Breast epithelium (tissue), 4 donors: ENCODE data around the gene HMCN2. TPM values are rescaled to one million over a fixed set of nuclear protein-coding genes. Genes with fewer than 3 reads are reported as not detected.

Source experiments
- DNase-seq, 2 donors: peaks; one replicate each; pipeline ENCODE4 v3.0.0-alpha.2; 2019; ENCODE audit warnings: low spot score in 2 of 2
- H3K27ac ChIP-seq, 2 donors: fragments of 200-600 bp; sonication (generic) in 1 of 2; one replicate each; pipeline ENCODE4 v1.5.1; 2016 to 2019; ENCODE audit warnings: mild to moderate bottlenecking in 1 of 2
- H3K27me3 ChIP-seq, 2 donors: fragments of 200-600 bp; sonication (generic) in 1 of 2; one replicate each; pipeline versions ENCODE4 v1.5.1 to v1.6.0; 2017 to 2019; ENCODE audit warnings: control low read depth in 1 of 2, mild to moderate bottlenecking in 1 of 2
- H3K36me3 ChIP-seq: fragments of 200-600 bp; one replicate; pipeline ENCODE4 v1.5.1; 2019
- H3K4me1 ChIP-seq, 2 donors: fragments of 200-600 bp; sonication (generic); one replicate each; pipeline ENCODE4 v1.5.1; 2016 to 2019; ENCODE audit warnings: control low read depth in 1 of 2
- H3K4me3 ChIP-seq, 3 donors: fragments of 200-600 bp; sonication (generic); 1 replicate in 2 of 3; 2 replicates in 1 of 3; pipeline ENCODE4 v1.5.1; 2016 to 2019; ENCODE audit warnings: mild to moderate bottlenecking in 3 of 3, moderate library complexity in 2 of 3
- H3K9me3 ChIP-seq, 2 donors: fragments of 200-600 bp; sonication (generic) in 1 of 2; one replicate each; pipeline ENCODE4 v1.5.1; 2016 to 2019; ENCODE audit warnings: control low read depth in 1 of 2
- POLR2A ChIP-seq: fragments of 450-650 bp; IDR thresholded peaks from one replicate; pipeline ENCODE4 v1.6.1; 2016; ENCODE audit warnings: antibody characterized with exemption, mild to moderate bottlenecking, moderate library complexity
- POLR2AphosphoS5 ChIP-seq, 3 donors: sonication (generic); formaldehyde crosslinking; IDR thresholded peaks; one replicate each; pipeline ENCODE4 v1.6.1; 2017; ENCODE audit warnings: antibody characterized with exemption in 3 of 3
- intact Hi-C: fragments of 100-400 bp; cut with DNase I; formaldehyde crosslinking; loops from one replicate; pipeline ENCODE4 v1.15.1; 2023; ENCODE audit warnings: low total_unique reads
- total RNA-seq, 3 donors: library from RNA; depleted of rRNA; stranded (reverse); fragments of >200 nt; gene quantifications; one replicate each; pipeline ENCODE4 v1.1.0, GENCODE V29; 2016
- TF ChIP-seq, protein P1 (sequence below), 3 donors: fragments of 450-650 bp; IDR thresholded peaks; one replicate each; pipeline ENCODE4 v1.5.1; 2016 to 2017; ENCODE audit warnings: antibody characterized with exemption in 3 of 3, mild to moderate bottlenecking in 3 of 3, moderate library complexity in 3 of 3

The HMCN2 gene
- total RNA-seq, 3 donors from 2014 or later, result 0.29 to 3.8 (median 0.98) TPM

DNA sequence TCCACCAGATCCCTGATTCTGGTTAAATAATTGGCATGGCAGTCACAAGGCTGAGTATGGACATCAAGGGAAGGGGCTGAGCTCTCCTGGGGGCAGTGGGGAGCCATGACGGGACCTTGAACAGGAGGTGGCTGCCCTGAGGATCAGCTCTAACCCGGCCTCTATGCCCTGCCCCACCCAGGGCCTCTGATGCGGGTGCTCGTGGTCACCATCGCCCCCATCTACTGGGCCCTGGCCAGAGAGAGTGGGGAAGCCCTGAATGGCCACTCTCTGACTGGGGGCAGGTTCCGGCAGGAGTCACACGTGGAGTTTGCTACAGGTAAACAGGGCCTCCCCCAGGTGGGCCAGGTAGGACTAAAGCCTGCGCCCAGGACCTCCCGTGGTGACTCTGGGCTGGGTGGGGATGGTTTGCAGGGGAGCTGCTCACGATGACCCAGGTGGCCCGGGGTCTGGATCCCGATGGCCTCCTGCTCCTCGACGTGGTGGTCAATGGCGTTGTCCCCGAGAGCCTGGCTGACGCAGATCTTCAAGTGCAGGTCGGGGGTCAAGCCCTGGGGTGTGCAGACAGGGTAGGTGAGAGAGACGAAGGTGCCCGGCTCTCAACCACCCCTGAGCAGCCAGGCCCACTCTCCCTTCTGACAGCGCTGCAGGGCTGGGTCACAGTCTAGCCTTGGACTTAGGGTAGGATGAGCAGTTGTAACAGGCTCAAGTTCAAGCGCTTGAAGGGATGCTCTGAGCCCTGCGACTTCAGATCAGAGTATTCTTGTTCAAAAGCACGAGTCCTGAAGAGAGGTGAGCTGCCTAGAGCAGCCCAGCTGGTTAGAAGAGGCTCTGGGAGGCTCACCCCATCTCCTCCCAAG lies 159.3 kb downstream of the HMCN2 start:
- Histone ChIP-seq H3K27me3 (no peaks in the 10 kb centered on the region), H3K27ac (no peak overlapping the region), H3K4me1 (no peaks in the 10 kb centered on the region), H3K36me3 (no peaks in the 10 kb centered on the region), H3K4me3 (no peak overlapping the region), H3K9me3 (no peaks in the 10 kb centered on the region)
- intact Hi-C loops, result no loop called here
- TF ChIP-seq POLR2AphosphoS5 (IDR thresholded peaks at IDR 0.05), result no peak
- no peak for TF ChIP-seq POLR2A
- TF ChIP-seq, protein P1, sequence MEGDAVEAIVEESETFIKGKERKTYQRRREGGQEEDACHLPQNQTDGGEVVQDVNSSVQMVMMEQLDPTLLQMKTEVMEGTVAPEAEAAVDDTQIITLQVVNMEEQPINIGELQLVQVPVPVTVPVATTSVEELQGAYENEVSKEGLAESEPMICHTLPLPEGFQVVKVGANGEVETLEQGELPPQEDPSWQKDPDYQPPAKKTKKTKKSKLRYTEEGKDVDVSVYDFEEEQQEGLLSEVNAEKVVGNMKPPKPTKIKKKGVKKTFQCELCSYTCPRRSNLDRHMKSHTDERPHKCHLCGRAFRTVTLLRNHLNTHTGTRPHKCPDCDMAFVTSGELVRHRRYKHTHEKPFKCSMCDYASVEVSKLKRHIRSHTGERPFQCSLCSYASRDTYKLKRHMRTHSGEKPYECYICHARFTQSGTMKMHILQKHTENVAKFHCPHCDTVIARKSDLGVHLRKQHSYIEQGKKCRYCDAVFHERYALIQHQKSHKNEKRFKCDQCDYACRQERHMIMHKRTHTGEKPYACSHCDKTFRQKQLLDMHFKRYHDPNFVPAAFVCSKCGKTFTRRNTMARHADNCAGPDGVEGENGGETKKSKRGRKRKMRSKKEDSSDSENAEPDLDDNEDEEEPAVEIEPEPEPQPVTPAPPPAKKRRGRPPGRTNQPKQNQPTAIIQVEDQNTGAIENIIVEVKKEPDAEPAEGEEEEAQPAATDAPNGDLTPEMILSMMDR (IDR thresholded peaks at IDR 0.05), result no peak
- no peak for DNase-seq

DNA sequence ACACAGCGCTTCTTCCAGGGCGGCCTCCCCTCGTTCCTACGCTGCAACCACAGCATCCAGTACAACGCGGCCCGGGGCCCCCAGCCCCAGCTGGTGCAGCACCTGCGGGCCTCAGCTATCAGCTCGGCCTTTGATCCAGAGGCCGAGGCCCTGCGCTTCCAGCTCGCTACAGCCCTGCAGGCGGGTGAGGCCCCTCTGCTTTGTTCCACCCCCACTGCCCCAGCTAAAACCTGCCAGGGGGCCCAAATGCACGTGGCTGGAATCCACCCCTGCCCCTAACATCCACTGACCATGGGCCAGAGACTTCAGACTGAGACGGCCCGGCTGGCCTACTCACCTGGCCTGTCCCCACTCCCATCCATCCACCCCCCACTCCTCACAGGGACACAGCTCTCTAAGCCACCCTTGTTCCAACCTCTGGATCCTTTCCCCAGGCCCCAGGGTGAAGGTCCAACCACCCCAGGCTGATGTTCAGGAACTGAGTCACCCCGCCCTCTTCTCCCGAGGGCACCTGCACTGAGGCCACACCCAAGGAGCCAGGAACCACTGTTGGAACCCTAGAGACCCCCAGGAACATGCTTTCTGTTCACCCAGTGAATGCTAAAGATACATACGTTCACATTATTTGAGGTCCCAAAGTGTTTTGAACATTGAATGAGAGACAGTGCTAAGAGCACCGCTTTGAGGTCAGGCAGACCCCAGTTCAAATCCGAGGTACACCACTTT lies 160.3 kb downstream of the HMCN2 start:
- intact Hi-C loops, result no loop called here
- peaks cover 8% of the 10 kb centered on the region in 2 donors for H3K9me3 ChIP-seq
- H3K4me3 ChIP-seq, result no peak overlapping the region
- no peaks in the 10 kb centered on the region for H3K36me3 ChIP-seq
- no peak for TF ChIP-seq POLR2A
- TF ChIP-seq POLR2AphosphoS5 (IDR thresholded peaks at IDR 0.05), result no peak
- TF ChIP-seq, protein P1 (IDR thresholded peaks at IDR 0.05), result no peak
- no peaks in the 10 kb centered on the region for H3K27me3 ChIP-seq
- no peaks in the 10 kb centered on the region for H3K4me1 ChIP-seq
- no peak overlapping the region for H3K27ac ChIP-seq
- no peak for DNase-seq

DNA sequence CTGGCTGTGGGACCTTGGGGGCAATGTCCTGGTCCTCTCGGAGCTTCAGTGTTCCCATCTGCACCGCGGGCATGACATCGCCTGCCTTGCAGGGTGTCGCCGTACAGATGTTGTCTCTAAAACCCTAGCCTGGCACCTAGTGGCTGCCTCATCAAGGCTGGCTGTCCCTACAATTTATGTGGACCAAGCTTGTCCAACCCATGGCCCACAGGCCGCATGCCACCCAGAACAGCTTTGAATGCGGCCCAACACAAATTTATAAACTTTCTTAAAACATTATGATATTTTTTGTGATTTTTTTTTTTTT lies 160.9 kb downstream of the HMCN2 start:
- H3K27ac ChIP-seq, result no peak overlapping the region
- H3K4me3 ChIP-seq, result no peak overlapping the region
- H3K36me3 ChIP-seq, result no peaks in the 10 kb centered on the region
- TF ChIP-seq POLR2AphosphoS5 (IDR thresholded peaks at IDR 0.05) (no peak), POLR2A (no peak)
- TF ChIP-seq, protein P1 (IDR thresholded peaks at IDR 0.05), result no peak
- intact Hi-C loops, result no loop called here
- no peak for DNase-seq
- no peaks in the 10 kb centered on the region for H3K4me1 ChIP-seq
- H3K9me3 ChIP-seq, result peaks cover 9 to 11% of the 10 kb centered on the region in 2 donors
- H3K27me3 ChIP-seq, result peaks cover 0 to 5% of the 10 kb centered on the region in 2 donors

DNA sequence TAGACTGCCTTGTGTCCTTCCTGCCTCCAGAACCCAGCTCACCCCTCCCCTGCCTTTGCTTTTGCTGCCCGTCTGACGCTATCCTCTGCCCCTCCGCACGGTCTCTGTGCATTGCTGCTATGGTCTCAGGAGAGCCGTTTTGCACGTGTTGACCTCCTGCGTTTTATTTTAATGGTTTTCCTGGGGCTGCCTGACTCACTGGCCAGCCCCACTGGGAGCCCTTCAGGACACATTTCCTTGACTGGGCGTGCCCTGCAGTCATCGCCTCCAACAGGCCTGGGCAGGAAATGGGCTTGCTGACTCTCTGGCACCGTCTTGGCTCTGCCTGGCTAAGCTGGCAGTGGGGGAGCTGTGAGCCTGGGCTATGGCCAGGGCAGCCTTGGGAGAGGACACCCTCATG lies 161.3 kb downstream of the HMCN2 start:
- TF ChIP-seq POLR2AphosphoS5 (IDR thresholded peaks at IDR 0.05) (no peak), POLR2A (no peak)
- TF ChIP-seq, protein P1 (IDR thresholded peaks at IDR 0.05), result no peak
- no peak for DNase-seq
- Histone ChIP-seq H3K4me3 (no peak overlapping the region), H3K27ac (no peak overlapping the region), H3K27me3 (peaks cover 0 to 8% of the 10 kb centered on the region in 2 donors), H3K36me3 (no peaks in the 10 kb centered on the region), H3K4me1 (no peaks in the 10 kb centered on the region), H3K9me3 (peaks cover 9 to 11% of the 10 kb centered on the region in 2 donors)
- intact Hi-C loops, result no loop called here

DNA sequence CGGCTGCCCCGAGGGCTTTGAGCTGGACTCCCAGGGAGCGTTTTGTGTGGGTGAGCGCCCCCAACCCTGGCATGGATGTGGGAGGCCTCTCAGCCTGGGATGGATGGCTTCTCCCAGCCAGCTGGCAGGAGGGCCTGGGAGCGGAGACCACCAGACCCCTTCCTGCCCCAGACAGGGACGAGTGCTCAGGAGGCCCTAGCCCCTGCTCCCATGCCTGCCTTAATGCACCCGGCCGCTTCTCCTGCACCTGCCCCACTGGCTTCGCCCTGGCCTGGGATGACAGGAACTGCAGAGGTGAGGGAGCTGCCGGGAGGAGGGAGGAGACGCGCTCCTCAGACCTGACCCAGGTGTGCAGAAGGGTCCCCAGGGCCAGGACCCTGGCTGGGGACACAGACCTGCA lies 161.8 kb downstream of the HMCN2 start:
- H3K4me1 ChIP-seq, result no peaks in the 10 kb centered on the region
- TF ChIP-seq, protein P1 (IDR thresholded peaks at IDR 0.05), result no peak
- TF ChIP-seq POLR2A, result no peak
- TF ChIP-seq POLR2AphosphoS5 (IDR thresholded peaks at IDR 0.05), result no peak
- H3K9me3 ChIP-seq, result peaks cover 9 to 11% of the 10 kb centered on the region in 2 donors
- intact Hi-C loops, result no loop called here
- H3K27ac ChIP-seq, result no peak overlapping the region
- H3K27me3 ChIP-seq, result peaks cover 0 to 10% of the 10 kb centered on the region in 2 donors
- H3K4me3 ChIP-seq, result no peak overlapping the region
- DNase-seq, result no peak
- H3K36me3 ChIP-seq, result no peaks in the 10 kb centered on the region
